Activated naive CD4-positive, alpha-beta T cell treated with anti-CD3 and anti-CD28 coated beads, Interleukin-2, amount 50 U/mL, for 72 hours (primary cell): ENCODE results near the gene KLHL25. TPM values are rescaled to one million over a fixed set of nuclear protein-coding genes. Genes with fewer than 3 reads are reported as not detected.

Source experiments
- ATAC-seq, 2 donors: fragments of 150-1000 bp; cut with Tn5 transposase; 2 replicates each; pipeline ENCODE4 v1.10.0; 2021; ENCODE audit warnings: mild to moderate bottlenecking in 2 of 2, moderate library complexity in 2 of 2
- DNase-seq, 2 donors: peaks; one replicate each; pipeline ENCODE4 v3.0.0; 2021 to 2022; ENCODE audit warnings: low spot score in 2 of 2
- H3K27ac Mint-ChIP-seq, 2 donors: one replicate each; pipeline ENCODE4 v1.8.0; 2022; ENCODE audit warnings: mild to moderate bottlenecking in 2 of 2, mixed read lengths in 2 of 2
- H3K36me3 Mint-ChIP-seq, 2 donors: one replicate each; pipeline ENCODE4 v1.8.0; 2022; ENCODE audit warnings: mixed read lengths in 2 of 2
- H3K9me3 Mint-ChIP-seq, 2 donors: one replicate each; pipeline ENCODE4 v1.8.0; 2022; ENCODE audit warnings: mixed read lengths in 2 of 2
- total RNA-seq, 2 donors: library from RNA; stranded (reverse); gene quantifications; one replicate each; pipeline ENCODE4 v1.2.3, GENCODE V29; 2022

Gene KLHL25
- total RNA-seq, 2 donors from 2014 or later: 6.0 to 9.2 TPM

DNA sequence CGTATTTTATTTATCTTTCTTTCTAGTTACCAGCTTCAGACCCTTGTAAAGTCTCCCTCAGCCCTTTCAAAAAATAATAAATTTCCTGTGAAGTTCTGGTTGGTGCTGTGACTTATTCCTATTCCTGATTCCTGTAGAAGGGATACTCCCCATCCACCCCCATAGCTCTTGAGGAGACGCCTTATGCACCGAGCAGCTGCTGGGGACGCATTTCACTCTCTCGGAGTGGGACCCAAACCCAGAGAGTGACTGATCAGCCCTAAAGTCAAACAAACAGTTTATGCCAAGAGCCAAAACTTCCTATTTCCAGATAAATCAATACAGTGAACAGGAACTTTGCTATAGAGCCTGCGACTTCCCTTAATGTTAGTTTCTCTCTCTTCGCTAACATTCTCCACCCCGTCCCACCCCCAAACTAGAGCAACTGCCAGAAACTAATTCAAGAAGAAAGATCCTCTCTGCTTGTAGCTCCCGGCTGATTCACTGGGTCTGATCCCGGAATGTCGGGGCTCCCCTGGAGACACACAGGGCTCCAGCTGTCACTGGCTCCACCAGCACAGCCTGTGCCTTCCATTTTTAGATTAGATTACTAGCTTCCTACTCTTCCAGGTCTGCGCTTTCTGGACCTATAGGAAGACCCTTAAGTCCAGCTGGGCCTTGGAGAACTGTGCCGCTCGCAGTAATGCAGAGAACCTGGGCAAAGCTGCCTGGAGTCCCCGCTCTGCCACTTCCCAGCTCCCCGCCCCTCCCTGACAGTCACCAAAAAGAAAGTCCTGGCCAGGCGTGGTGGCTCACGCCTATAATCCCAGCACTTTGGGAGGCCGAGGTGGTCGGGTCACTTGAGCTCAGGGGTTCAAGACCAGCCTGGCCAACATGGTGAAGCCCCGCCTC, 45.2 kb downstream of the KLHL25 start:
- Mint-ChIP-seq H3K27ac (peak overlapping the region; percentile 35 to 52), H3K9me3 (no peaks in the 10 kb centered on the region), H3K36me3 (peaks cover 0 to 10% of the 10 kb centered on the region in 2 donors)
- DNase-seq (peak in 1 of 2 donors; percentile 50), ATAC-seq (no peak)

DNA sequence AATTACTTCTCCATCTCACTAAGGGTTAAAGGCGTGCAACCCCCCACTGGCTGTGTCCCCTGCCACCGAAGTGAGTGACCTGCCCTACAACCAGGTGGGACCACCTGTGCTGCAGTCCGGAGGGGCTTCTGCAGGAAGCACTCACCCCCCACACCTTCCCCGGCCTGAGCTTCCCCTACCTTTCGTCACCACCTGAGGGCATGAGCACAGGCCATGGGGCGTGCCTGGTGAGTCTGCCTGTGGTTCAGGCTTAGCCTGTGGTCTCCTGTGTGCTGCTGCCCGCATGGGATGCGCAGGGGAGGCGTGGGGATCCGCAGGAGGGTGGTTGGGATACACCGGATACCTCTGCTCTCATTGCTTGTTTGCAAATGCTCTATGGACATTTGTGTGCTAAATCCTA, 46.0 kb downstream of the KLHL25 start:
- ATAC-seq (no peak), DNase-seq (peak in 1 of 2 donors; percentile 34)
- Mint-ChIP-seq H3K9me3 (no peaks in the 10 kb centered on the region), H3K36me3 (peaks cover 0 to 10% of the 10 kb centered on the region in 2 donors), H3K27ac (peak overlapping the region; percentile 35 to 72)

DNA sequence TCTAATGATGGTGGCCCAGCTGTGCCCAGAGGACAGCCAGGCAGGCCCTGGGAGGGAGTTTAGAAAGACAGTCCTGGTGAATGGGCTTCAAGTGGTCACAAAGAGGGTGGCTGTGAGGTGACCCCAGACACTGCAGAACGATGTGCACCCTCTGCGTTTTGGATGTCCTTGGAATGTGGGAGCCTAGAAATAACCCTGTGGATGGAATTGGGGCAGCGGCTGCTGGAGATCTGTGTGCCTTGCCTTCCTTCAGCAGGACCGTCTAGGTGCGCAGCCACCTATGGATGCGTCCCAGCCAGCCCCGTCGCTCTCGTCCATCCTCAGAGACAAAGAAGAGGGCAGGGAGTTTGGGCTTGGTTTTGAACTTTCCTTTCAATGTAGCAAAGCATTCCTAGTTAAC, 46.5 kb downstream of the KLHL25 start:
- peaks cover 0 to 10% of the 10 kb centered on the region in 2 donors for H3K36me3 Mint-ChIP-seq
- no peak for ATAC-seq
- peak overlapping the region; percentile 35 to 60 for H3K27ac Mint-ChIP-seq
- no peak for DNase-seq
- no peaks in the 10 kb centered on the region for H3K9me3 Mint-ChIP-seq

DNA sequence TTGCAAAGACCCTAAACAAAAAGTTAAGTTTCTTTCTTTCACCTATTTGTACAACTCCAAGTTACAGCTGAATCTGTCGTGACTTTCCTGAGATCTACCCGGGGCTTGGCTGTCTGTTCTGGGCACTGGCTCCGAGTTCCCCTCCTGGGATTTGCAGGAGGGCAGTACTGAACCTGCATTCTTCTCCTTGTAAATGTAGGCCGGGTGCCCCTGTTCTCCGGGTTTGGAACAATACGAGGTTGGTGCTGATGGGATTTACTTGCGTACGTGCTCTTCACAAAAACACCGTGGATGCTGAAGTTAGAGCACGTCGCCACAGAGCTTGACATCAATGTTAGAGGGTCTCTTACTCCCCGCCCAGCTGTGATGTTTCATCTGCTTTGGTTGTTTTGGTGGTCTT, 48.1 kb downstream of the KLHL25 start:
- H3K36me3 Mint-ChIP-seq: peaks cover 0 to 10% of the 10 kb centered on the region in 2 donors

DNA sequence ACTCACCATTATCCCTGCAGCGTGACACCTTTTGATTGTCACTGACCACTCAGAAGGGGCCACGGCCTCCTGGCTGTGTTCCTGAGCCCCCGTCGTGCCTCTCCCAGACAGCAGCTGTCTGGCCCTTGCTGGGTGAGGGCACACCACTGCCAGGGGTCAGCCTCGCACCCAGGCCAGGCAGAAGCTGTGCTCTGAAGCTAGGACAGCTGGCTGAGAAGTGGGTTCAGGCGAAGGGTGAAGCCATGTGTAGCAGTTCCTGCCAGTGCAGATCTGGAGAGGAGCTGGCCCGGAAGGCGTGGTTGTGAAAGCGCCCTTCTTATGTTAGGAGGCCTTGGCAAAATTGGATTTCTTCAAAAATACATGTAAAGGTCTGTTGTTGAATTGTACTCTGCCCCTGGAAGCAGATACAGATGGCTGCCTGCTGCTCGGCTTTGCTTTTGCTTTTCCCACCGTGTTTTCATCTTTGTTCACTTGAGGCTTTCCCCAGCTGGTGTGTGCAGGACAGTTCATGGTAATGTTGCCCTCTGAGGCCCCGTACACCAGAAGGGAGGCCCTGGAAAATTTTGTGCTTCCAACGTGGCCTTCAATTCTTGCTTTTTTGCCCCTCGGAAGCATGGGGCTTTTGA, 49.1 kb downstream of the KLHL25 start:
- Mint-ChIP-seq H3K27ac (peak overlapping the region; percentile 24 to 40), H3K36me3 (peaks cover 0 to 10% of the 10 kb centered on the region in 2 donors), H3K9me3 (no peaks in the 10 kb centered on the region)
- ATAC-seq (no peak), DNase-seq (no peak)

More for the DNA sequence above, 48.1 kb downstream of the KLHL25 start:
- ATAC-seq (no peak), DNase-seq (no peak)
- Mint-ChIP-seq H3K27ac (peak overlapping the region; percentile 40 to 88), H3K9me3 (no peaks in the 10 kb centered on the region)

DNA sequence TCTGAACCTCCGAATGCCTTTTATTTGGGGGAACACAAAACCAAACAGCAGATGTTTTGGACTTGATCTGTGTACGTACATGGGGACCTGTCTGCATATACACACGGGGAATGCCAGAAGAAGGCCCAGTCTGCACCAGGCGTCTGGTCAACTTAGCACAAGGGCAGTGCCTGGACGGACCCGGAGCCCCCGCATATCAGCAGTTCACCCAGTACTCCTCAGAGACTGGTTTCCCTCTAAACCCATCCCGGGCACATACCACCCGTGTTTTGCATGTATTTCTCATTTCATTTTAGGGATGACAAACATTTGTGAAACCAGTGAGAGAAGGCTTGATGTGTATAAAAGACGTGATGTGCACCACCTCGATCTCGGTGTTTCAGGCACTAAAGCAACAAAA, 49.7 kb downstream of the KLHL25 start:
- Mint-ChIP-seq H3K9me3 (no peaks in the 10 kb centered on the region), H3K36me3 (peaks cover 0 to 10% of the 10 kb centered on the region in 2 donors), H3K27ac (peak overlapping the region in 1 of 2 donors; percentile 24)
- ATAC-seq: no peak
- no peak for DNase-seq

DNA sequence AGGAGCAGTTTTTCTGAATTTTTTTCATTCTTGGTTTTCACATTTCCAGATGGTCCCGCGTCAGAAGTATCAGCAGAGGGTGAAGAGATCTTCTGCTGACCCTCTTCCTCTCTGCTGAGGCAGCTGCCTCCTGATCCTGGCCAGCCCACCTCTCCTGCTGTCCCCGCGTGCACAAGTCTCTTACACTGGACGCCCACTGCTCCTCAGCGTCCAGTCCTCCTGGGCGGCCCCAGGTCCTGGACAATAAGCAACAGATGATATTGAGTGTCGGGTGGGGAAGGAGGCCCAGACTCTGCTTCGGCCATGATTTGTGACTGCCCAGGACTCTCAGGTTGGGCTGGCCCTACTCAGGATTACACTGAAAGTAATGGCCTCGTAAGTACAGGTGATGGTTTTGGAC, 50.1 kb downstream of the KLHL25 start:
- DNase-seq (no peak), ATAC-seq (no peak)
- H3K27ac Mint-ChIP-seq: peak overlapping the region in 1 of 2 donors; percentile 44
- H3K36me3 Mint-ChIP-seq: peaks cover 0 to 10% of the 10 kb centered on the region in 2 donors
- H3K9me3 Mint-ChIP-seq: no peaks in the 10 kb centered on the region

DNA sequence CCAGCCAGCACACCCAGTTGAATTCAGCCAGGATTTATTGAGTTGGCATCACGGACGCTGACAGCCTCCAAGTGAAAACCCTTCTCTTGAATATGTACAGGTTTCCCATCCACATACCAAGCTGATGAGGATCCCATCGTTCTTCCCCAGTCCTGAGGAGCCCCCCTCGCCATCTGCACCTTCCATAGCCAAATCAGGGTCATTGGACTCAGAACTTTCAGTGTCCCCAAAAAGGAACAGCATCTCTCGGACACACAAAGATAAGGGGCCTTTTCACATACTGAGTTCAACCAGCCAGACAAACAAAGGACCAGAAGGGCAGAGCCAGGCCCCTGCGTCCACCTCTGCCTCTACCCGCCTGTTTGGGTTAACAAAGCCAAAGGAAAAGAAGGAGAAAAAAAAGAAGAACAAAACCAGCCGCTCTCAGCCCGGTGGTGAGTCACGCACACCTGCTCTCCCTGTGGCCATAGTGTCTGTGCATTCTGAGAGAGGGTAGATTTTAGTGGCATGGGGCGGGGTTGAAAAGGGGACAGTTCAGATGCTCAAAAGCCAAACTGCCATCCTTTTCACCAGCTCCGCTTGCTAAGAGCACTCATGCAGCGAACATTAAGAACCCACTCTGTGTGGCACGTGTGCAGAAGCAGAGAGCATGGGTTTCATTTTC, 51.2 kb downstream of the KLHL25 start:
- peak overlapping the region; percentile 44 to 67 for H3K27ac Mint-ChIP-seq
- no peaks in the 10 kb centered on the region for H3K9me3 Mint-ChIP-seq
- H3K36me3 Mint-ChIP-seq: peaks cover 0 to 10% of the 10 kb centered on the region in 2 donors
- no peak for DNase-seq
- no peak for ATAC-seq

DNA sequence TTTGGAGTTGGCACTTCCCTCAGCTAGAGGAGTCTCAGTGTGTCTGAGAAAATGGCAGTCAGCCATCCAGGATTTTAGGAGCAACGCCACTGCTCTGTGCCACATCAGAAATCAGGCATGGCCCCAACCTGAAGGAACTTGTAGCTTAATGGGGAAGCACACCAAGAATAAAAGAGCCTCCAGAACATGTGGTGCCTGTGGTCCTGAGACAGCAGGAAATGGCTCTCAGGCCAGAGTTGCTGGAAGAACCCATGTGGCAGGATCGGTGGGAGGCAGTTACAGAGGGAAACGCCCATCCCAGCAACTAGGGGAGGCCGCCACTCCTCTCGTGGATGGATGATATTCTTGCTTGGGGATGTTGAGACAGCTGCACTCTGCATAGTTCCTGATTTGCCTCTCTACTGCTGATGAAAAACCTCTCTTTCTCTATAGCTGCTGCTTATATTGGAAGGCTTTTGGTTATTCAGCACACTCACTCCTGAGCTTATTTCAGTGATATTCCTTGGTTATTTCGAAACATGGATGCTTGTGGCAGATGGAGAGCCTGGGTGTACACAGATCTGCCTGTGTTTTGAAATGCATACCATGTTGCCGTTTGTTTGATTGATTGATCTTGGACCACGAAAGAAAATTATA, 52.4 kb downstream of the KLHL25 start:
- Mint-ChIP-seq H3K9me3 (no peaks in the 10 kb centered on the region), H3K27ac (peak overlapping the region; percentile 67 to 72), H3K36me3 (peaks cover 0 to 10% of the 10 kb centered on the region in 2 donors)
- no peak for ATAC-seq
- no peak for DNase-seq

DNA sequence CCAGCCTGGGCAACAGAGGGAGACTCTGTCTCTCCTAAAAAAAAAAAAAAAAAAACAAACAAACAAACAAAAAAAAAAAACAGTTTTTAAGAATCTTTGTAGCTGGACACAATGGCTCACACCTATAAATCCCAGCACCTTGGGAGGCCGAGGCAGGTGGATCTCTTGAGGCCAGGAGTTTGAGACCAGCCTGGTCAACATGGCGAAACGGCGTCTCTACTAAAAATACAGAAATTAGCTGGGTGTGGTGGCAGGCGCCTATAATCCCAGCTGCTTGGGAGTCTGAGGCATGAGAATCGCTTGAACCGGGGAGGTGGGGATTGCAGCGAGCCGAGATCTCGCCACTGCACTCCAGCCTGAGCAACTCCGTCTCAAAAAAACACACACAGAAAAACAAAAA, 53.1 kb downstream of the KLHL25 start:
- Mint-ChIP-seq H3K9me3 (no peaks in the 10 kb centered on the region), H3K27ac (peak overlapping the region; percentile 67 to 72), H3K36me3 (peaks cover 0 to 9% of the 10 kb centered on the region in 2 donors)

DNA sequence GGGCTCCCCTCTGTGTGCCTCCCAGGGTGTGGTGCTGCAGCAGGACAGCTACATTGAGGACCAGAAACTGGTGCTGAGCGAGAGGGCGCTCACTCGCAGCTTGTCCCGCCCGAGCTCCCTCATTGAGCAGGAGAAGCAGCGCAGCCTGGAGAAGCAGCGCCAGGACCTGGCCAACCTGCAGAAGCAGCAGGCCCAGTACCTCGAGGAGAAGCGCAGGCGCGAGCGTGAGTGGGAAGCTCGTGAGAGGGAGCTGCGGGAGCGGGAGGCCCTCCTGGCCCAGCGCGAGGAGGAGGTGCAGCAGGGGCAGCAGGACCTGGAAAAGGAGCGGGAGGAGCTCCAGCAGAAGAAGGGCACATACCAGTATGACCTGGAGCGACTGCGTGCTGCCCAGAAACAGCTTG, 53.7 kb downstream of the KLHL25 start:
- Mint-ChIP-seq H3K27ac (peak overlapping the region in 1 of 2 donors; percentile 67), H3K9me3 (no peaks in the 10 kb centered on the region), H3K36me3 (peaks cover 0 to 2% of the 10 kb centered on the region in 2 donors)
- no peak for ATAC-seq
- no peak for DNase-seq

More for the DNA sequence above, 53.1 kb downstream of the KLHL25 start:
- ATAC-seq (no peak), DNase-seq (no peak)

DNA sequence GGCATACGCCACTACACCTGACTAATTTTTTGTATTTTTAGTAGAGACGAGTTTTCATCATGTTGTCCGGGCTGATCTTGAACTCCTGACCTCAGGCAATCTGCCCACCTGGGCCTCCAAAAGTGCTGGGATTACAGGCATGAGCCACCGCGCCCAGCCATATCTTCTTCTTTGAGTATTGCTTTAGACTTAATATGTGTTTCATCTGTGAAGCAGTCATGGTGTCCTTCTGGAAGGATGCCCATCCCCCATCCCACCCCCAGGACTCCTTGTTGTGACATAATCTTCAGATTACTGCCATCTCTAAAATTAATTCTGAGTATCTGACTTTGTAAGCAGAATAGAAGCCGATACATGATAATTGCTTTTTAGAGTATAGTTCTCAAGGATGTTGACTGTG, 57.7 kb downstream of the KLHL25 start:
- H3K36me3 Mint-ChIP-seq: peaks cover 29 to 30% of the 10 kb centered on the region in 2 donors
- DNase-seq: no peak
- H3K9me3 Mint-ChIP-seq: peaks cover 0 to 12% of the 10 kb centered on the region in 2 donors
- ATAC-seq: no peak
- peak overlapping the region in 1 of 2 donors; percentile 44 for H3K27ac Mint-ChIP-seq

DNA sequence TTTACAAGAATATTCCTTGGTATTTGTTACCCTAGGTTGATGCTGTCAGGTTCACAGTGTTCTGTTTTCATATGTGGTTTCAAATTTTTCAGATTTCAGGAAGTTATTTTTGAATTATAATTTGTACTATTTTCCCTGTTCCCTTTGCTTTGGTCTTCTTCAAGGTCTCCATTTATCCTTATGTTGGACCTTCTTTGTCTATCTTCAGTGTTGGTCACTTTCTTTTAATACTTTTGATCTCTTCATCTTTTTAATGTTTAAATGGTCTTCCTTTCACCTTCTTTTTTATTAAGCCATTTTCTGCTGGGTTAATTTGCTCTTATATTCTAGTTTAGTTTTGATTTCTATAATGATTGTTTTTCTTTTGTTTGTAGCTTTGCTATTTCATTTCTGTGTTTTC, 61.3 kb downstream of the KLHL25 start:
- DNase-seq (no peak), ATAC-seq (no peak)
- Mint-ChIP-seq H3K9me3 (peaks cover 0 to 12% of the 10 kb centered on the region in 2 donors), H3K27ac (peak overlapping the region in 1 of 2 donors; percentile 66), H3K36me3 (peaks cover 29 to 38% of the 10 kb centered on the region in 2 donors)

DNA sequence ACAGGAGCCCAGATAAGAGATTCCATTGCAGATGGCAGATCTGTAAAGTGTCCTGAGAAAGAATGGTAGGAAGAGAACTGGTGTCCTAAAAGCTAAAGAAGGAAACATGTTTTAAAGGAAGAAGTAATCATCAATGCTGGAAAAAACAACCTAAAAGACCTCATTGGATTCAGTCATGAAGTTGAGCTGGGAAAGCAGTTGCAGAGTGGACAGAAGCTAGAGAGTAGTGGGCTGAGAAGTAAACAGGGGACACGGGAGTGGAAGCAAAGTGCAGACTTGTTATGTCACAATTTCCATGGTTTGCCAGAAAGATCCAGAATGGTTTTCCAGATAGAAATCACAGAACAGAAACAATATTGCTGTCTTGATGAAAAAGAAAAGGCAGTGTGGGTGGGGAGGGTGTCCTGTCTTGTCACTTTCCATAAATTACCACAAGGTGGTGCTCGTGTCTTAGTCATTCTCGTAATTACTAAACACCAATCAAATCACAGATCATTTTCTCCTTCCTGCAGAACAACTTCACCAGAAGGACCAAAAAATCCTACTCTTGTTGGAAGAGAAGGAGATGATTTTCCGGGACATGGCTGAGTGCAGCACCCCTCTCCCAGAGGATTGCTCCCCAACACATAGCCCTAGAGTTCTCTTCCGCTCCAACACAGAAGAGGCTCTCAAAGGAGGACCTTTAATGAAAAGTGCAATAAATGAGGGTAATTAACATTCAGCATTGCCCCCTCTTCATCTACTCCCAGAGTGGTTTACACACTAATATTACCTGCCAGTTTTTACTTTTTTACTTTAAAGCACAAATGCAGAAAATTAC, 64.5 kb downstream of the KLHL25 start:
- Mint-ChIP-seq H3K27ac (peak overlapping the region; percentile 31 to 81), H3K9me3 (peaks cover 0 to 12% of the 10 kb centered on the region in 2 donors), H3K36me3 (peaks cover 31 to 49% of the 10 kb centered on the region in 2 donors)
- DNase-seq: peak in 1 of 2 donors; percentile 57
- peak; percentile 66 to 74 for ATAC-seq

DNA sequence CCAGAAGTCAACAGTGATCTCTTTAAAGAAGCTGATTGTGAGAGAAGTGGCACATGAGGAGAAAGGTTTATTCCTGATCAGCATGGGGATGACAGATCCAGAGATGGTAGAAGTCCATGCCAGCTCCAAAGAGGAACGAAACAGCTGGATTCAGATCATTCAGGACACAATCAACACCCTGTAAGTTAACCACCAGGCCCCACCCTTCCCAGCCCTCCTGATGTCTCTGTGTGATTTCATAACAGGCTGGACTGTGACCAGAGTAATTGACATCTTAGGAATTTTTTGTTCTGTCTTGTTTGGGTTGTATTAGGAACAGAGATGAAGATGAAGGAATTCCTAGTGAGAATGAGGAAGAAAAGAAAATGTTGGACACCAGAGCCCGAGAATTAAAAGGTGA, 67.7 kb downstream of the KLHL25 start:
- H3K36me3 Mint-ChIP-seq: peaks cover 24 to 48% of the 10 kb centered on the region in 2 donors
- no peaks in the 10 kb centered on the region for H3K9me3 Mint-ChIP-seq
- H3K27ac Mint-ChIP-seq: peak overlapping the region; percentile 45 to 62

DNA sequence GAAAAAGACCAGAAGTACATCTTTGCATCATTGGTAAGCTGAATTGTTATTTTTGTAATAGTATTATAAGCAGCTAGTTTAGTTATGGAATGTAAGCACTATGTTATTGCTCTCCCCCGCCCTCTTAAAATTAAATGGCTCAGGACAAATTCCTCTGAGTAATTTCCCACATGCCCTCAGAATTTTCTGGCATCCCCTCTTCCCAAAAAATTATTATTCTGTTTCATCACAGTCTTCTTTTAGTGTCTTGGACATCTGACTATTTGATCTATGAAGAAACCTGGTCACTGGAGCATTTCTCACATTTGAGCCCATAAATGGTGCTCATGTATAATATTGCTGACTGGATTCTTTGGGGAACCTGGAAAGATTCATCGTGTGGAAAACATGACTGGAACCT, 68.3 kb downstream of the KLHL25 start:
- peaks cover 24 to 51% of the 10 kb centered on the region in 2 donors for H3K36me3 Mint-ChIP-seq
- DNase-seq (no peak), ATAC-seq (no peak)
- H3K9me3 Mint-ChIP-seq: no peaks in the 10 kb centered on the region
- H3K27ac Mint-ChIP-seq: peak overlapping the region in 1 of 2 donors; percentile 45

More for the DNA sequence above, 67.7 kb downstream of the KLHL25 start:
- no peak for DNase-seq
- no peak for ATAC-seq
